Activated CD4-positive, alpha-beta T cell treated with anti-CD3 and anti-CD28 coated beads, Interleukin-2, amount 50 U/mL, for 48 hours (primary cell): ENCODE measurements around the gene PRRC2B.

Source experiments
- DNase-seq, 2 experiments: peaks; one replicate each; pipeline ENCODE4 v3.0.0-alpha.2; 2020

The PRRC2B gene

DNA sequence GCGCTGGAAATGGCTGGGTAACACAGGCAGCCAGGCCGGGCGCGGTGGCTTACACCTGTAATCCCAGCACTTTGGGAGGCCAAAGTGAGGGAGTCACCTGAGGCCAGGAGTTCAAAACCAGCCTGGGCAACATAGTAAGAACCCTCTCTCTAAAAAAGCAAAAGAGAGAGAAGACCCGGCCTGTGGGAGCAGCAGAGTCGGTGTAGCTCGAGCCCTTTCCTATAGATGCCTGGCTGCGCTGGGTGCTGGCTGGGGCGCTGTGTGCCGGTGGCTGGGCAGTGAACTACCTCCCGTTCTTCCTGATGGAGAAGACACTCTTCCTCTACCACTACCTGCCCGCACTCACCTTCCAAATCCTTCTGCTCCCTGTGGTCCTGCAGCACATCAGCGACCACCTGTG is 127.9 kb downstream of the PRRC2B start:
- no peak for DNase-seq

DNA sequence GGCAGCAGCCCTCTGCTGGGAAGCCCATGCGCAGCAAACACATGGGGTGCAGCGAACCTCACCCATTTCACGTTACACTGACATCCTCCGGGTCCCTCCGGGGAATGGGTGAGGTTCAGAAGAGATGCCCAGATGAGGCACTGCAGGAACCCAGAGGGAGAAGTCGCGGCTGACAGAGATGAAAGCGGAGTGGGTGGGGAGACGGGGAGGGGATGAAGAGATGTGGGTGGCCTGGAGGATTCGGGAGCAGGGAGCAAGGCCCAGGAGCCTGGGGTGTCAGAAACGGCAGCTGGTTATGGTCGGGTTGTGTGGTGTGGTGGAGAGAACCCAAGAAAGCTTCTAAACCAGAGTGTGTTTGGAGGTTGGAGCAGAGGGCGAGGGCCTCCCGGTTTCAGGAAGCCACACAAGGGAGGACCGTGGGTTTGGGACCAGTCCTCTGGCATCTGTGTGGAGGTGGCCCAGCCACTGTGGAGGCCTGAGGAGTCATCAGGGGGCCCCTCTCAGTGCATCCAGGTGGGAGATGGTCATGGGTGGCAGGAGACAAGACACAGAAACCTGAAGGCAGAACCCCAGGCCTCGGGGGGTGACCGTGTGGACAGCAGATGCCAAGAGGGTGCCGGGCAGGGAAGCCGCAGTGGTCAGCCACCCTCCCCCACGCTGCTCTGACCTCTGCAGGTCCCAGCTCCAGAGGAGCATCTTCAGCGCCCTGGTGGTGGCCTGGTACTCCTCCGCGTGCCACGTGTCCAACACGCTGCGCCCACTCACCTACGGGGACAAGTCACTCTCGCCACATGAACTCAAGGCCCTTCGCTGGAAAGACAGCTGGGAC is 128.6 kb downstream of the PRRC2B start:
- DNase-seq: no peak

DNA sequence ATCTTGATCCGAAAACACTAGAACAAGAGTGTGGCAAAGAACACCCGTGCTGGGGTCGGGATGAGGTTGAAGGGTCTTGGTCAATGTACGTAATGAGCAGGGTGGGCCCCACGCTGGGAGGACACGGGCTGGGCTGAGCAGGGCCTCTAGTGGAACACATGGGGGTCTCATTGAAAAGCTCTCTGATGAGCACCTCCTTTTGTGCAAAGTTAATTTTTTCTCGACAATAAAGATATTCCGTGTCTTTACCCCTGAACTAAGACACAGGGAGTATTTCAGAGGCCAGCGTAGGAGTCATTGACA is 129.2 kb downstream of the PRRC2B start:
- DNase-seq: no peak

DNA sequence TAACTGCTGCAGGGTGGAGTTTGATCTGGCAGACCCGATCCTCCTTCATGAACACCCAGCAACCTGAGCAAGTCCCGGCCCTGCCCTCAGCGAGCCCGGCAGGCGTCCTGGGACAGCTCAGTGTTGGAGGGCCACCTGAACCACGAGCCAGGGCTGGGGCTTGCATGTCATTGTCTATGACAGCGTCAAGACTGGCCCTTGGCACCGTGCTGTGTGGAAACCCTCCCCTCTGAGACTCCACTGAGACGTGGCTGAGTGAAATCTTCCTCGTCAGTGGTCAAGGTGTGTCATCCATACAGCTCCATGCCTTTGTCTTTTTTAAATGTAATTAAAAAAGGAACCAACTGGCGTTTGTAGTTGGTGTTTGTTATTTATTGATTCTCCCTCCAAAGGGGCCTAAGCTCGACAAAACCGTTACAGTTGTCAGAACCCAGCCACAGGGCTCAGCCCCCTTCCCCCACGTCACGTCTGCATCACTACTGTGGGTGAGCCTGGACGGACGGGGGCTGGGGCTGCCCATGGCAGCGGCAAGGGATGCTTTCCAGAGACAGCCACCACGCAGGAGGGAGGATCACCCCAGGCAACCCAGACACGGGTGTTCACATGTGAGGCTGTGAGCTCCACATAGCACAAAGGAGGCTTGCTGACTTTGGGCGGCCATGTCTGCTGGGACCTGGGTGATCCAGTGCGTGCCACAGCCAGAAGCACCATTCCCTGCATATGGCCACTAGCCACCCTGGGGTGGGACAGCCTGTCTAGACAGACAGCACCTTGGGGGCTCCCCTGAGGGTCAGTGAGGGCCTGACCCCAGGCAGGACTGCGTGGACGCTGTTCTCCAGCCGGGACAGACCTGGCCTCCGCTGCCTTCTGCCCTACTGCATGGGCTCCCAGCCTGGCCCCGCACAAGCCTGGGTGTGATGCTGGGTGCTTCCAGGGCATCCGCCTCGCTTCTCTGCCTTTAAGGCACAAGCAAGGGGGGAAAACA is 129.9 kb downstream of the PRRC2B start:
- no peak for DNase-seq

DNA sequence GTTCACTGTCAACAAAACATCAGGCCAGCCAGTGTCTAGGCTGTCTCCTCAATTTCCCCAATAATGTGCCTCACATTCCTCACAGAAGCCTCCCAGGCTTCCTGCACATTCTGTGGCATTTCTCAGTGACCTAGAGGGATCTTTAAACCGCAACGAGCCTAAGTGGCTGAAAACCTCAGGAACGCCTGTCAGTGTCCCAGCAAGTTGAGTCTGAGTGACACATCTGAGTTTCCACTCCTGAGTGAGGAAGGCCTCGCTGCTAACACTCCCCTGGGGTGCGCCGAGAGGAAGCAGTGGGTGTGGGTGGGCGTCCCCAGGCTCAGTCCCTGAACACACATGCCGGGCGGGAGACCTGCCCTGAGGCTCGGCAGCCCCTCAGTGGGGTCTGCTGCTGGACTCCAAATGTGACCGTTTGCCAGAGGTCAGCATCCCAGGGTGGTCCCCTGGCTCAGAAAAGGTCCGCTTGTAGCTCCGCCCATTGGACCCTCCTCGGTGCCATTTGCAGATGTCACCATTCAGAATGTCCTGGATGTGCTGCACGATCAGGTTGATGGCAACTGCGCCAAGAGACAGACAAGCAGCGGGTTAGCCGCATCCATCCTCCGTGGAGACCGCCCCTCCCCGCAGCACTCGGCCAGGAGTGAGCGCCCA is 130.9 kb downstream of the PRRC2B start:
- no peak for DNase-seq

DNA sequence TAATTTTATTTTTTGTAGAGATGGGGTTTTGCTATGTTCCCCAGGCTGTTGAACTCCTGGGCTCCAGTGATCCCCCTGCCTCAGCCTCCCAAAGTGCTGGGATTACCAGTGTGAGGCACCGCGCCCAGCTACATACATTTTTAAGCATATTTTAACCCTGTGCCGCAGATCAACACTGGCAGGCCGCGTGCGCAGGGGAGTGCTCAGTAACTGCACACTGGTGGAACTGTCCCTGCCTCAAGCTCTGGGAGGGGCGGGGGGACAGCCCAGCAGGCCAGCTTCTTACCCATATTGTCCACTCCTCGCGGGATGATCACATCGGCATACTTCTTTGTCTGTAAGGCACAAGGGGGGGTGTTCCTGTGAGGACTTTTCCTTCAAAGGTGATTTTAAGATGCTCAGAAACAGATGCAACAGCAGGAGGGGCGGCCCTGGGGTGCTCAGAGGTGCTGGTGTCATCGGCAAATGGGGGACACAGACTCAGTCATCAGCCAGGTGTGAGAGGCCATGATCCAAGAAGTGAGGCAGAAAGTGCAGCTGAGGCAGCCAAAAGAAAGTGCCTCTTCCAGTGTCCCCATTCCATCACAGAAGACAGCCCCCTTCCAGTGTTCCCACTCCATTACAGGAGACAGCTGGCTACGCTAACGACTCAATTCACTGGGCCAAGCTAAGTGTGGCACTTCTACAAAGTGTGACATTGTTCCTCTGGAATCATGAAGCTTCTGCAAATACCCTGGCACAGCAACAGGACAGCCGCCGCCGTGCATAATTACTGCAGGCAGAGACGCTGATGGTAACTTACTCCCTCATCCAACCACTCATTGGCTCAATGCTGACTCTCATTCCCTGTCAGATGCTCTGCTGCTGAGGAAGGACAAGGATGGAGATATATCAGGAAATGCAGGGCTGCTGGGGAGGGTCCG is 132.0 kb downstream of the PRRC2B start:
- DNase-seq: no peak

DNA sequence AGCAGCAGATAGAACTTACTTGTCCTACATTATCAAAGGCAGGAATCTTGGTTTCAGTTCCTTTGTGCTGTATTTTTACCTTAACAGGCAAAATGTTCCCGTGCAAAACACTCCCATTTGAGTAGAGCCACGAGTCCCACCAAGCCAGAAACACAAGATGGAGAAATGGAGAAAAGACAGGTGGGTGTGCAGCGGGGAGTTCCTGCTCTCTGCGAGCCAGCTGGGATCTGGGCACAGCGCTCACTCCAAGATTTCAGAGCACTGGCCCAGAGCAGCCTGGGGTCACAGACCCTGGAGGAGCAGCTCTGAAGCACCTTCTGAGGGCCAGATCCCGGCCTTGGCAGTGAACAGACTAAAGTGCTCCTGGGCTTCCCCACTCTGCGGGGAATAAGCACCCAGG is 134.3 kb downstream of the PRRC2B start:
- DNase-seq: no peak

DNA sequence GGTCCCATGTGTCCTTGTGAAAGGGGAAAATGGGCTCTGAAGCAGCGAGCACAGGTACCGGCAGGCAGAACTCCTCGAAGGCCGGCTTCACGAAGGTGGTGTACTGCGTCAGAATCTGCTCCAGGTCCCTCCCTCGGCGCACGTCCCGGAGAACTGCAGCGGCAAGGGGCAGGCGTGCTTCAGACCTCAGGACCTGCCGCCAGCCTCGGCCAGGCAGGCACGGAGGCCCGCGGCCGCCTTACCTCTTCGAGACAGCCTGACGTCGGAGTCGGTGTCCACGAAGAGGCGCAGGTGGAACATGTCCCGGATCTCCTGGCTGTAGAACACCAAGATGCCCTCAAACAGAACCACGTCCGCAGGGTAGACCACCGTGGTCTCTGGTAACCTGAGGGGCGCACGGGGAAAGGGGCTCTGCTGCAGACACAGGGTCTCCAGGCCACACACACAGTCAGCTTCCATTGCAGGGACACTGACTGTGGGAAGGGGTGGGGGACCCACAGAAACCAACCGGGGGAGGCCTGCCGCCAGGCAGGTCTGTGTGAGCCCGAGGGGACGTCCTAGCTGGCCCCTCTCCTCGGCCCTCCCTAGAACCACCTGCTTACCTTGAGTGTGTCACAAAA is 135.1 kb downstream of the PRRC2B start:
- no peak for DNase-seq

DNA sequence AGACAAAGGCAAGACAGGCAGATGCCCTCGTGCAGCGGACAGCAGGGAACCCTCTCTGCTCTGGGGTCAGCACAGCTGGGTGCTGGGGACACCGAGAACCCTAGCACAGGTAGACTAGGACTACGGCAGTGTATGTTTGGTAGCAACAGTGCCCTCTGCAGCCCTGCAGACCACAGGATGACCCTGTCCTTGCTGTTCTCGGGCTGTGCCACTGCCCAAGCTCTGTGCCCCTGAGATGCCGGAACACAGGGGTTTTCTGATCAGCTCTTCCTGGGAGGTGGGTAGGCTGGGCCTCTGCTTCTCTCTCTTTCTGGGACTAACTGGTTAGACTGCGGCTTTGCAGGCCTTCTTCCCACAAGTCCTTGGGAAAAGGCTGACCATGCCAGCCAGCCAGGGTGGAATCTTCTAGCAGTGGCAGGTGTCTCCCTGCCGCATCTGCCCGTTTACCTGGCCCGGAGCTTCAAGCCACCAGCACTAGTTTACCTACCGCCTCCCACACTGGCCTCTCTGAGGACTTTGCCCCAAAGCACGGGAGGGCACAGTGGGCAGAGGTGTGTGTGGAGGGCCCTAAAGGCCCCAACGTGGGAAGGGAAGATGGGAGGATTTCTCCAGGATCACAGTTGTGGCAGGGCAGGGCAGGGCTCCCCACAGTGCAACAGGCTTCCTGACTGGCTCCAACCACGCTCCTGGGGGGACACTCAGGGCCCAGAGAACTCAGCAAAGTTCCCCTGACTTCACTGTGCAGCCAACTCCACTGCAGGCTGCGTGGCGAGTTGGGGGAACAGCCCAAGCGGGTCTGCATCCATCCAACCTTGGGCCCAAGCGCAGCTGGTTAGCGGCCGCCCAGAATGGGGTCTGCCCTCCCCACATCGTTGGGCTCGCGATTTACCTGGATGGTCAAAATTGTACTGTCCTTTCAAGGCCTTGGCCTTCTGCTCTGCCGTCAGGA is 136.0 kb downstream of the PRRC2B start:
- no peak for DNase-seq

DNA sequence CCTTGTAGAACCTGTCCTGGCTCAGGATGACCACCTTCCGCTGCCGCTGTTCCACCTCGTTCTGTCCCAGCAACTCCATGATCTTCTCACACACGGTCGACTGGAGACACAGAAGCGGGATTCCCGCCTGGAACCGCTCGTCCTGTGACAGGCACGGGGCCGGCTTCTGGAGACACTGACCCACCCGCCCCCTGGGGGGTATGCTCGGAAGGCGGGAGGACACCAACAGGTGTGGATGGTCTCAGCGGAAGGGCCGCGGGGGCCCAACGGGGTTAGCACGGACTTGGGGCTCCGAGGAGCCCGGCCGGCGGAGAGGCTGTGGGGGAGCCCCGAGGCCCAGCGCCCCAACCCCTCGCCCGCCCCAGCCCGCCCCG is 136.6 kb downstream of the PRRC2B start:
- peak; percentile 23 to 41 for DNase-seq

DNA sequence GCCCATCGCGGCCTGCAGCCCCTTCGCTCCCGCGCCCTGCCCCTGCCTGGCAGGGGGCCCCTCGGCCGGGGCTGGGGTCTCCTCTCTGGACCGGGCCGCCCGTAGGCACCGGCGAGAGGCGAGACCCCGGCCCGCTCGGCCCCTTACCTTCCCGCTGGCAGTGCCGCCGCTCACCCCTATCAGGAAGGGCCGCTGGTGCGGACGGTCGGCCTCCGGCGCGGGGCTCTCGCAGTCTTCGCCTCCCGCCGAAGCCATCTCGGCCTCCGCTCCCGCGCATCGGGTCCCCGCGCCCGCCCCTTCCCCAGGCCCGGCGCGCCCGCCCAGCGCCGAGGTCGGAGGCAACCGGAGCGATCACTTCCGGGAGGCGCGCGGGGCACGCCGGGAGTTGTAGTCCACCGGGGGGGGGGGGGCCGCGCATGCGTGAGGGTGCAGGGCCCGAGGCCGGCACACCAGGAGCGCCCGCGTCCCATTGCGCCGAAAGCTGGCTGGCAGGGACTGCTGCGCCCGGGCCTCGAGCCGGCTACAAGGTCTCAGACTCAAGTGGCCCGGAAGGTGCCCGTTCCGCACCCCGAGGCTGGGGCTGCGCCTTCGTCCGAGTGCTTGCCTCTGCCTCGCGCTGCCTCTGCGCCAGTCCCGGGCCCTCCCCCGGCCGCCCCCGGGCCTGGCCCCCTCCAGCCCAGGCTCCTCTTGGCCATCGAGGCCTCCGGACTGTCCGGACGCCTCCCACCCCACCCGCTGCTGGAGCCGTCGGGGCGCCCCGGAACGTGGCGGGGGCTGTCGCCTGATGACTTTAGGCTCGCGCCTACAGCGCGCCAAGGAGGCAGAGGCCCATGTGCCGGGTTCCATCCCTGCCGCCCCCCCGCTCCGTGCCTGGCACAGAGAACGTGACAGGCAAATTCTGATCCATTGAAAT is 137.3 kb downstream of the PRRC2B start, which contains the start of gene UCK1:
UCK1 (minus strand) TSS at position 344 of the 913 bp plus-strand sequence; CDS start at position 255, 89 bp downstream.
- DNase-seq: peak; percentile 72 to 77

DNA sequence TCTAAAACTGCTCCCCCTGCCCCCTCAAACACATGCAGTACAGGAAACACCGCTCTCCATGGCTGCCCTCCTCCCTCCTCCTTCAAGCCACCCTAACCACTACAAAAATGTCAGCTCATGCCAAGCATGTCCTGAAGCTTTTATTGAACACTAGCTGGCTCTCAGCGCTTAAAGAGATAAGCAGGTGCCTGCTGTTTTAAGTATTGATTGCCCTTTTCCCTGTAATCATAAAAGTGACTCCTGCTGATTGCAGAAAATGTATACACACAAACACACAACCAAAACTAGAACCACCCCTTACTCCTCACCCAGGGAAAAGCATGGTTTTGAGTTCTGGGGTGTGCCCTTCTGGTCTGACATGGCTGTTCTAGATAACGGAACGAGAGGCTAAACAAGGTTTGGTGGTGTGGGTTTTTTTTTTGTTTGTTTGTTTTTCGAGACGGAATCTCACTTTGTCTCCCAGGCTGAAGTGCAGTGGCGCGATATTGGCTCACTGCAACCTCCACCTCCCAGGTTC is 140.9 kb downstream of the PRRC2B start:
- no peak for DNase-seq

DNA sequence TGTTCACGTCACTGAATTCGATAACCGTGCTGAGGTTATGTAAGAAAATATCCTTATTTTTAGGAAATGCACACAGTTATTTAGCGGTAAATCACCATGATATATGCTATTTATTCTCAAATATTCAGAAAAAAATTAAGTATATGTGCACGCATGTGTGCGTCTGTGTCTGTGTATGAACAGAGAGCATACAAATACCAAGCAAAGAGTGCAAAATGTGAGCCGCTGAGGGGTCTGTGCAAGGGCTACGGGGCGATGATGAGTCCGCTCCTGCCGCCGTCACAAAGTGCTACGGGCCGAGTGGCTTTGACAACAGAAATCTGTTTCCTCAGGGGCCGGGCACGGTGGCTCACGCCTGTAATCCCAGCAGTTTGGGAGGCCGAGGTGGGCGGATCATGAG is 144.1 kb downstream of the PRRC2B start:
- DNase-seq: no peak

DNA sequence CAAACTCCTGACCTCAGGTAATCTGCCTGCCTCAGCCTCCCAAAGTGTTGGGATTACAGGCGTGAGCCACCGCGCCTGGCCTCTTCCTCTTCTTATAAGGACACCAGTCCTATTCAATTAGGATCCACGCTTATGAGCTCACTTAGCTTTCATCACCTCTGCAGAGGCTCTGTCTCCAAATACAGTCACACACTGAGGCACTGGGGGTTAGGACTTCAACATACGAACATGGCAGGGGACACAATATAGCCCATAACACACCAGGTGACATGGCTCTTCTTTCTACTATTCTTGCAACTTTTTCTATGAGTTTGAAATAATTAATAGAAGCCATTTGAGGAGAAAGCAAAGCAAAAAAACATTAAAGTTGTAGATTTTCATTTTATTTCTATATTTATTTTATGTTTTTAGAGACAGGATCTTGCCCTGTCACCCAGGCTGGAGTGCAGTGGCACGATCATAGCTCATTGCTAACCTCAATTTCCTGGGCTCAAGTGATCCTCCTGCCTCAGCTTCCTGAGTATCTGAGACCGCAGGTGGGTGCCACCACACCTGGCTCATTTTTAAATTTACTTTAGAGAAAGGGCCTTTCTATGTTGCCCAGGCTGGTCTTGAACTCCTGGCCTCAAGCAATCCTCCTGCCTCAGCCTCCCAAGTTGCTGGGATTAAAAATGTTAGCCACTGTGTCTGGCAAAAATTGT is 145.5 kb downstream of the PRRC2B start:
- no peak for DNase-seq

DNA sequence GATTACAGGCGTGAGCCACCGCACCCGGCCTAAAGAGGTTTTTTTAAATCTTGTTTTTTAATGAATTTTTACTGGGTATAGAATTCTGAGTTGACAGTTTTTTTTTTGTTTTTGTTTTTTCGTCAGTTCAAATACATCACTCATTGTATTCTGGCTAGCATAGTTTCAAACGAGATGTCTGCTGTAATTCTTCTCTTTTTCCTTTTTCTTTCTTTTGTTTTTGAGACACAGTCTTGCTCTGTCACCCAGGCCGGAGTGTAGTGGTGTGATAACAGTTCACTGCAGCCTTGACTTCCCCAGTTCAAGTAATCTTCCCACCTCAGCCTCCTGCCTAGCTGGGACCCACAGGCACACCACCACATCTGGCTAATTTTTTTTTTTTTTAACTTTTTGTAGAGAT is 149.3 kb downstream of the PRRC2B start:
- DNase-seq: no peak

DNA sequence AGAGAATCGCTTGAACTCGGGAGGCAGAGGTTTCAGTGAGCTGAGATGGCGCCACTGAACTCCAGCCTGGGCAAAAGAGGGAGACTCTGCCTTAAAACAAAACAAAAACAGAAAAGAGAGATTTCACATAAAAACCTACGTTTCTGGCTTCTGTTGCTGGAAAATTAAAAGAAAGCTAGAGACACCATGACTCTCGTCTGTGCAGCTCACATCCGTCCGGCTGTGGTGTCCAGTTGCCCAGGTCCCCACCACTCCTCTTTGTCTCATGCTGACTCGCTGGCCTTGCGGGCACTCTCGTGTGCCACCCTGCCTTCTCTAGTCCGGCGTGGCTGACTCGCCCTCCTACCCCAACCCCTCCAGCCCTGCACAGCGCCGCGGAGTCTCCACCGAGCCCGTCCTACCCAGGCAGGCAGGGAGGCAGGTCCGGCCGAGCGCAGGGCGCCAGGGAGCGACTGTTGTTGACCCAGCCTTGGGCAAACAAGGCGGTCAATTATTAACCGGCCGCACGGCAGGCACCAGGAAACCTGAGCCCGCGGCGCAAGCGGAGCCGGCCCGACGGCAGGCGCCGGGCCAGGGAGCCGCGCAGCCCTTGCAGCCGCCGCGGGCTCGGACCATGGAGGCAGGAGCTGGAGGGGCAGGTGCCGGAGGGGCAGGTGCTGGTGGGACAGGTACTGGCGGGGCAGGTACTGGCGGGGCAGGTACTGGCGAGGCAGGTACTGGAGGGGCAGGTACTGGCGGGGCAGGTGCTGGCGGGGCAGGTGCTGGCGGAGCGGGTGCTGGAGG is 151.3 kb downstream of the PRRC2B start, which contains the start of gene PRRT1B:
PRRT1B (plus strand) TSS at position 521 of the 783 bp plus-strand sequence; CDS start at position 614, 93 bp downstream.
- DNase-seq: no peak

DNA sequence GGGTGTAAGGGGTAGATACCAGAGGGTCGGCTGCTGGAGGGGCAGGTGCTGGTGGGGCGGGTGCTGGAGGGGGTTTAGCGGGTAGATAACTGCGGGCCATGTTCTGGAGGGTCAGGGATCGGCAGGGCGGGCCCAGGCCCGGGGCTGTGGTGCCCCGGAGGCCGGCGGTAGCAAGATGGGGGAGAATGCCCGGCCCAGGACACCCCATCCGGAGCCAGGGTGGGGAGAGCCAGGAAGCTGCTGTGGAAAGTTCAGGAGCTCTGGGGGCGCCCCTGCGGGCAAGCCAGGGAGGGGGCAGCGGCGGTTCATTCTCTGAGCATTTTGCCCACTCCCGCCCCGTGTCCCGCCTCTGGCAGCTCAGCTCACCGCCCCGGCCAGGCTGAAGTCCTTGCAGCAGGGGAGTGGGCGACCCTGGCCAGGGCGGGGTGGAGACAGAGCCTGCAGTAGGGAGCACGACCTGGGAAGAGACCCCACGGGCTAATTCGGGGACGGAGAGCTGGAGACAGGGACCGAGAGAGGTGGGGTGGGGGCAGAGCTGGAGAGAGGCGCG is 152.0 kb downstream of the PRRC2B start:
- DNase-seq: no peak
